Stimulated activated CD4-positive, alpha-beta T cell treated with anti-CD3 and anti-CD28 coated beads, Interleukin-15, amount 100 ng/mL, for 1 hour (primary cell): ENCODE measurements around the gene DDB1.
"Not testable (repeated sequence)": the region's sequence is repeated elsewhere in the genome, so short reads cannot be mapped to it uniquely, and the experiment has no call there.

Source experiments
- DNase-seq, 2 donors: peaks; one replicate each; pipeline ENCODE4 v3.0.0-alpha.2; 2020; ENCODE audit warnings: low read depth in 1 of 2, low spot score in 1 of 2

The DDB1 gene

DNA sequence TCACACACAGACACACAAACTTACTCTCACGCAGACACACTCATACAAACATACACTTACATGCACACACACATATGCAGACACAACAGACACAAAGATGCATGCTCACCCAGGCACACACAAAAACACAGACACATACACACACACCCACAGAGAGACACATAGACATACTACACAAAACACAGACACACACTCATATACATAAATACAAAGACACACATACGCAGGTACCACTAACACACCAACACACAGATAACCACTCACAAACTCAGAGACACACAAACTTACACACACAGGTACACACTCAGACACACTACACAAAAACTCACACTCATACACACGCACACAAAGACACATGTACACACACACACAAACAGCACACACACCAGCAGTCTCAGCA lies 60.2 kb downstream of the DDB1 start:
- DNase-seq, result no peak

DNA sequence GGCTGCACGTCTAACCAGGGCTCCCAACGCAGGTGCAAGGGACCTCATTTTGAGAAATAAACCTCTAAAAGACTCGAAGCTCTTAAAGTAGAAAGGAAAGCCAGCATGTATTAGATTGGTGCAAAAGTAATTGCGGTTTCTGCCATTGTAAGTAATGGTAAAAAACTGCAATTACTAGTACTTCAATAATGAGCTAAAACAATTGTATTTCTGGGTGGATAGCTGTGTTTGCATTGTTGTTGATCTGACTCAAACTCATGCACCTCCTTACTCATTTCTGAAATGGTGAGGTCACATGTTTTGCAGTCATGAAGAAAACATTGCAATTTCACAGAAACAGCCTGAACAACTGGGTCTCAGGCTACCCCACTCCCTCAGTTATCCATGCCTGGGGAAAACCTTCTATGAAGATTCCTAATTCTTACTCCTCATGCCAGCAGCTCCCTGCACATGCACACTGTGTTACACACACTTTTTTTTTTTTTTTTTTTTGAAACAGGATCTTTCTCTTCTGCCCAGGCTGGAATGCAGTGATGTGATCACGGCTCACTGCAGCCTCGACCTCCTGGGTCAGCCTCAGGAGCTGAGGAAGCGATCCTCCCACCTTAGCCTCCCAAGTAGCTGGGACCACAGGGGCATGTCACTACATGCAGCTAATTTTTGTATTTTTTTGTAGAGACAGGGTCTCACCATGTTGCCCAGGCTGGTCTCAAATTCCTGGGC lies 62.4 kb downstream of the DDB1 start:
- DNase-seq, result no peak

DNA sequence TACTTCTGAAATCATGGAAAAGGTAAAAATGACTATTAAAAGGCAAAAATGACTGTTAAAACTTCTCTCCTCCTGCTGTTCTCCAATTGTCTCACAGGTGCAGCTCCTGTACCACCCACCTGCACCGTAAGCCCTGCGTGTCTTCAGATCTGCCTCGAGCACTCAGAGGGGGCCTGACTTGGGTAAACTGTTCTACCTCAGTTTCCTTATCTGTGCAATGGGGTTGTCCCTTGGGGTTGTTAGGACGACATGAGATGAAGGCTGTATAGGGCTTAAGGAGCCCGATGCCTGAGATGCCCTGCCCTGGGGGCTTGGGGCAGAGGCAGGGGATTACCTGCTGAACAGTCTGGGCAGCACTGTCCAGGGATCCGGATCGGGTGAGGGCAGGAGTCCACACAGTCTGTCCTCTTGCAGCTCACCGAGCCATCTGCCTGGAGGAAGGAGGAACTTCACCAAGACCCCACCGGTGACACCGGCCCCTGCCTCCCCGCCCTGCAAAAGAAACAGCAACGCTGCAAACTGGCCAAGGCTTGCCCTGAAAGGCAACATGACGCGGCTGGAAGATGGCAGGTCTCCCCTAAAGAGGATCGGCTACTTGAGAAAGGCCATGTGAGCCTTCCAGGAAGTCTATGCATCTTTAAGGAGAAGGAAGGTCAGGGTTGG lies 64.2 kb downstream of the DDB1 start:
- DNase-seq, result no peak

DNA sequence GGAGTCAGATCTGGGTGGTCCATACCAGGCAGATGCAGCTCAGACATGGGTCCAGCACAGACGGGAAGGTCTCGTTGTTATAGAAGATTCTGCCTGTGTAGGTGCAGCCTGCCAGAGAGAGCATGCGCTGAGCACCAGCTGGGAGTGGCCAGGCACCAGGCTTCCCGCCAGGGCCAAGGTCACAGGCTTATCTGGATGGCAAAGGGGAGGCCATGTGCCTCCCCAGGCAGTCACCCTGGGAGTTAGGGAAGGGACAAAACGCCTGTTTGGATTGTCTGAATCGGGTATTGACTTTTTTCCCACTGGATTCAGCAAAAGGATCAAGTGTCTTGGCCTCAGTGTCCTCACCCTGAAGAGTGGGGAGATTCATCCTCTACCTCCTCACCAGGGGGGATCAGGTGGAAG lies 65.5 kb downstream of the DDB1 start:
- no peak for DNase-seq

DNA sequence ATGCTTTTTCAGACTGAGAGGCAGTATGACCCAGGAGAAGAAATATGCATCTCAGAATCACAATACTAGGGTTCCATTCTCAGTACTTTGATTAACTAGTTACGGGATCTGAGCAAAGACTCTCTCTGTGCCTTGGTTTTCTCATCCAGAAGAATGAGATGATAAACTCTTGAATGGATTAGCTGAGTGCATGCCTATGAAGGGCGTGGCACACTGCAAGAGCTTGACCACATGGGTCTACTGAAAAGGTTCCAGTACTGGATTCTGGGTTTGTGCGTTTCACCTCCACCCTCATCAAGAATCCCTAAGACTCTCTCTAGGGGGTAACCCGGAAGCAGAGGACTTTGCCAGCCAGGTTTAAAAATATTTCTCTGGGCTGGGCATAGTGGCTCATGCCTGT lies 66.3 kb downstream of the DDB1 start:
- DNase-seq, result no peak

DNA sequence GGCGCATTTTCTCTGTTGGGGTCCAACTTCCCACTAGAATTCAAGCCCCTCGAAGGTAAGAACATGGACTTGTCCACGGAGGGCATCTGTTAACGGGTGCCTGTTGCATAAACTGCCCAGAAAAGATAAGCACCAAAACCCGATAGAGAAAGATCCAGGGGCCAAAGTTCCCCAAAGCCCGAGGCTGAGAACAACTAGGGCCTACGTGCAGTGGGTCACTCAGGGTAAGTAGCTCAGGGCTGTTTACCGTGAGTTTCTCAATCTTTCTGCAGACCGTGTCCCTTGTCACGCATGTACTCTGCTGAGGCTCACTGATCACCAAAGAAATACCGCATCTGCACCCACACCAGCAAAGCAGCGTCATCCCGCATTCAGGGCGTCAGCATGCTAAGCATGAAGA lies 67.5 kb downstream of the DDB1 start:
- no peak for DNase-seq

DNA sequence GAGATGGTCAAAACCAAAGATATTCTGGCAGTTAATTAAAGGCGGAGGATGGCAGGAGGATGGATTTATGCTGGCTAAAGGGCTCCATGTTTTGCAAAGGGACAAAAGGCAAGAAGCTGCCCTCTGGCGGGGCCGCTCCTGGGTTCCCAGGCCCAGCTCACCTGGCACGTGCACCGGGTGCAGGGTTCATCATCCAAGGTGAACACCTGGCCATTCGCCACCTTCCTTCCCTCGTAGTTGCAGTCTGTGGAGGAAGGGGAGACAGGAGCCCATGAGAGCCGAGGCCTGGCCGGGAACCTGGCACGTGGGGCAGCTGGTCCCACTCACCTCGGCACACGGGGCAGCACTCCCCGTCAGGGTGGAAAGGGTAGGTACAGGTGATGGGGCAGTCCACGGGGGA lies 68.1 kb downstream of the DDB1 start:
- DNase-seq, result no peak

DNA sequence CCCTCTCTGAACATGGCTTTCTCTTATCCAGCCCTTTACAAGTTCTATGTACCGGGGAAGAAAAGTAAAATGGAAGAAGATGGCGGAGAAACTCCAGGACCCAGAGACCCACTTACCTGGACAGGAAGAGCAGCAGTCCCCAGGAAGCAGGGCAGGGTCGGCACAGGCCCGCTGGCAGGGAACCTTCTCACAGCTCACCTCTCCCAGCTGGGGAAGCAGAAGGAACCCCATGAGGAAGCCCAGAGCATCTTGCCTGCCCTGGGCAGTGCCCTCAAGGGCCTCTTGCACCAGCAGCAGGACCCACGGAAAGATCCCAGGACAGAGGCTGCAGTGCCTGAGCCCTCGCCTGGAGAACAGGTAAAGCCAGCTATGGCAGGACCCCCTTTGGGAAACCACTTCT lies 68.5 kb downstream of the DDB1 start:
- DNase-seq, result no peak

DNA sequence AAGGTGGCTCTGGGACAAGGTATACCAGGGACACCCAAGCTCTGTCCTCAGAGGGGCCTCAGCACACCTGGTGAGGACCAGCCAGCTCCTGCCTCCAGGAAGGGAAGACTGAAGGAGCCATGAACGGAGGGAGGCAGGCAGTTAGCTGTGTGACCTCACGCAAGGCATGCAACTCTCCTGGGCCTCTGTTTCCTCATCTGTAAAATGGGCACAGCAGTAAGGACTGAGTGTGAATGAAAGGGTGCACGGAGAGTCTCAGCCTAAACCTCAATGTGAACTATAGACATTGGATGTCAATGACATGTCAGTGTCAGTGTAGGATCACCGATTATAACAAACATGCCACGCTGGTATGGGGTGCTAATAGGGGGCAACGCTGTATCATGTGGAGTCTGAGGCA lies 73.5 kb downstream of the DDB1 start:
- no peak for DNase-seq

DNA sequence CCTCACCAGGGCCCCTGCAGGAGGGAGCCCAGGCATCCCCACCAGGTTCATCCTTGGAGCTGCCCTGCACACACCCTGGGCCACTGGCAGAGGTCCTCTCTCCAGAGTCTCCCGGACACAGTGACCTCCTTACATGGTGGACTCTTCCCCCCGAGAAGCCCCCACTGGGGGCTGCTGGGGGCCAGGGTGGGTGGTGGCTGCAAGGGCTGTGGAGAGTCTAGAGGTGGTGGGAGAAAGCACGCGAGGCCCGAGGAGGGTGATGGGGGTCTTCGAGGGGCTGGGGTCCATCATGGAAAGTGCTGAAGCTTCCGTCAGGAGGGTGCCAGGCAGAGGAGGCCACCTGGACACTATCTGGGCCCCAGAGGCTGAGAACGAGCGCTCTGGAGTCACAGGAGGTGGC lies 74.4 kb downstream of the DDB1 start:
- DNase-seq, result no peak

DNA sequence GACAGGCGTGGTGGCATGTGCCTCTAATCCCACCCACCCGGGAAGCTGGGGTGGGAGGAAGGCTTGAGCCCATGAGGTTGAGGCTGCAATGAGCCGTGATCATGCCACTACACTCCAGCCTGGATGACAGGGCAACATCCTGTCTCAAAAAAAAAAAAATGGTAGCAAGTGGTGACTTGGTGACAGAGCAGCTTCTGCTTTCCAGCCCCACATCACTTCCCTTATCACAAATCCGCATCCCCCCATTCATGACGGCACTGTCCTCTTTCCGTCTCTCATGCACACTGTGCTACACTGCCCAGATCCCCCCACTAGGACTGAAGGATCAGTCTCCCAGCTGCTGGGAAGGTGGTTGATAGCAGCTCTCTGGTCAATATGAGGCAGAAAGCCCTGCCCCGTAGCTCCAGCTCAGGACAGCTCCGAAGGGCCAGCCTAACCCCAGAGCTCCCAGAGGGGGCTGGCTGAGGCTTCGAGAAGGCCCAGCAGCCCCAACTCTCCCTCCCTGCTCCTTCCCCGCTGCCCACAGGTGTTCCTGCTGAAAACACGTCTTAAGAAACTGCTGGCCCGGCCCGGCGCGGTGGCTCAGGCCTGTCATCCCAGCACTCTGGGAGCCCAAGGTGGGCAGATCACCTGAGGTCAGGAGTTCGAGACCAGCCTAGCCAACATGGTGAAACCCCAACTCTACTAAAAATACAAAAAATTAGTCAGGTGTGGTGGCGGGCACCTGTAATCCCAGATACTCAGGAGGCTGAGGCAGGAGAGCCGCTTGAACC lies 76.0 kb downstream of the DDB1 start:
- DNase-seq, result no peak

DNA sequence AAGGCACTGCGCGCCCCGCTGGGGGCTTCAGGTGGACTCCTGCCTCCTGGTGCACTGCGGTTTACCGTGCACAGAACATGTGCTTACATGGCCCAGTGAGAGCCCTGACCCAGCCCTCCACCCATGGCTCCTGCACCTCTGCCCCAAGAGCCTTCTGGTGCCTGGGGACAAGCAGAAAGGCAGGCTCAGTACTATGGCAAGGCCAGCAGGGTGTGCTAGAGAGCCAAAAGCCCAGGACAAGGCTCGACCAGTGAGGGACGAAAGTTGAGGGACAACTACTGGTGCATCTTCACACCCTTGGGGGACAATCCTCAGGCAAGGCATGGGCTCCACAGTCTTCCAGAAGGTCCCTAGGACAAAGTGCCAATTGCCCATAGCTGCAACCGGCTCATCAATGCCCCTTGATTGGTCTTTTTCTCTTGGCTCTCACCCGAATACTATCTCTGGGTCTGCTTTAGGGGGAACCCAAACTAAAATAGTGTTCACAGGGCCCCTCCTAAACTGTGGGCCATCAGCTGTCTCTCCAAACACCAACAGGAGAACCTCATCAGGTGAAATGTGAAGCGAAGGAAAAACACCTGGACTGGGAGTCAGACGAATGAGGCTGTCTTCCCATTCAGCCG lies 78.4 kb downstream of the DDB1 start:
- peak in 1 of 2 donors; percentile 42 for DNase-seq

DNA sequence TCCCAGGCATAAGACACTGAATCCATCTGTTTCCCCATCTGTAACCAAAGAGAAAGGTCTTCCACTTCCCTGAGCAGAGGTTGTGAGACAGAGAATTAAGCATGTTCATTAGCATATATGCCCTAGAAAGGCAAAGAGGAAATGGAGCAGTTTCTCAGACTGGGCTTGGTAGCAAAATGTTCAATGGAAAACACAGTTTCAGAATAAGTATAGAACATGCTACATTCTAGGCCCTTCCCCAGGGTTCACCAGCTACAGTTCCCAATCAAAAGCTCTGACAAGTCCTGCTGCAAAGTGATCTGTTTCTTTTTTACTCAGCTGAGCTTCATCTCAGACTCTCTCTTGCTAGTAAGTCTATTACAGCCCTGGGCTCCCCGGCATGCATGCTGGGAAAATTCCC lies 80.6 kb downstream of the DDB1 start:
- DNase-seq, result not testable (repeated sequence)

DNA sequence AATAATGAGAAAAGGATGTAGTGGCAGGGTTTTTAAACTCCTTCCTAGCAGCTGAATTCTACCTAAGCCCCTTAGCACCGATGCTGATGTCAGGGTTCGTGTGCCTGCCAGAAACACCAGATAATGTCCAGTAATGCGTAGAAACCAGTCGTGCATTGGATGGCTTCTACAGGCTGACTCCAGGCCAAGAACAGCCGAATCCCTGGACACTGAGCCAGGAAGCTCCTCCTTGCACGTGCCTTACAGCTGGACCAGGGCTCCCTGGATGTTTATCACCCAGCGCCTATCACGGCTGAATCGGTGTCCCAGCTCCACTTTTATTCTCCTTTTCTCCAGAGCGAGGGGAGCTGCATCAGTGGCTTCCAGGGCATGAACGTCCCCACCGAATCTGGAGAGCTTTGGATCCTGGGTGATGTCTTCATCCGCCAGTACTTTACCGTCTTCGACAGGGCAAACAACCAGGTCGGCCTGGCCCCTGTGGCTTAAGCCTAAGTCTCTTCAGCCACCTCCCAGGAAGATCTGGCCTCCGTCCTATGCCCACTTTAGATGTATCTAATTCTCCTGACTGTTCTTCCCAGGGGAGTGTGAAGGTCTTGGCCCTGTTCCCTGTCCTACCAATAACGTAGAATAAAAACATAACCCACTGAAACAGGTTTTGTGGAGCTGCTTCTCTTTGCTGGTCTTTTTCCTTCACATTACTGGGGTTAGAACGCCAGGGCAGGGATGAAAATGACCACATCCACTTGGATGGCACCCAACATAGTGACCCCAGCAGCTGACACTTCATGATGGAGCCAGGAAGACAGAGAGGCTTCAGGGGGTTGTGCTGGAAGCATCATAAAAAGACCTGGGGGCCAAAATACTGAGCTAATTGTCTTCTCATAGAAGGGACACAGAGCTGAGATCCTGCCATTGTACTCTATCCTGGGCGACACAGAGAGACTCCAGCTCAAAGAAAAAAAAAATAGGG lies 81.8 kb downstream of the DDB1 start:
- DNase-seq, result not testable (repeated sequence)
